Measurements from ENCODE around the gene CCDC28A.

The CCDC28A gene

DNA sequence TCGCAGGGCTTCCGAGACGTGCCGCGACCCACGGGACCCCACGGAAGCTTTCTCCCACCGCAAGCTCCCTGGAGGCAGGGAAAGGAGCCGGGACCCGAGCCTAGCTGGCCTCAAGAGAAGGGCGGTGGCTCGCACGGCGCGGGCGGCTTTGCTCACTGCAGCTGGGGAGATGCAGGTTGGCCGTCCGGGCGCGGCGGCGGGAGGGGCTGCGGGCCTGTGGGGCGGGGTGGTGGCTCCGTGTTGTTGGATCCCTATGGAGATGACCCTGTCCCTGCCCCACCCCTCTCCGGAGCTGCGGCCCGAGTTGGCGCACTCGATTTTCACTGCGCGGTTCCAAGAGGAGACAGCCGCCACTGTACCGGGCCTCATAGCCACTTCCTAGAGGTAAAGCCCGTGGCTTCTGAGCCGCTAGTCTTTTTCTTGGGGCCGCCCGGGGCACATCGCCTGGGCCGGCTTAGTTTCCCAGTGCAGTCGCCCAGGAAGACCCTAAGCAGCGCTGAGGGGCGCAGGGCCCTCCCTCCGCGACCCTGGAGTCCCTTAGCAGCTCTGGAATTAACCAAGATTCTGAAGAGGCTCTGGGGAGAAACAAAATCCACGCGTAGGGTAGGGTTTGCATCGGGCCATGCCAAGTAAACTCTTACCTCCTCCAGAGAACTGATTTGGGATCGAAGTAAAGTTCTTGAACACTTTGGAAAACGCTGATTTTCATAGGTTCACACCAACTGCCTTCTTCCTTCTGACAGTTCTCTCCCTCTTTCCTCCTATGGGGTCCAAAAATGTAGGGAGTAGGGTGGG lies 22.4 kb downstream of the CCDC28A start, which contains the start of gene ECT2L:
ECT2L (plus strand) TSS at position 279 of the 795 bp plus-strand sequence. CDS start 17,188 bp downstream, outside the sequence.
- peak in 1 of 4 experiments; percentile 27 for DNase-seq

DNA sequence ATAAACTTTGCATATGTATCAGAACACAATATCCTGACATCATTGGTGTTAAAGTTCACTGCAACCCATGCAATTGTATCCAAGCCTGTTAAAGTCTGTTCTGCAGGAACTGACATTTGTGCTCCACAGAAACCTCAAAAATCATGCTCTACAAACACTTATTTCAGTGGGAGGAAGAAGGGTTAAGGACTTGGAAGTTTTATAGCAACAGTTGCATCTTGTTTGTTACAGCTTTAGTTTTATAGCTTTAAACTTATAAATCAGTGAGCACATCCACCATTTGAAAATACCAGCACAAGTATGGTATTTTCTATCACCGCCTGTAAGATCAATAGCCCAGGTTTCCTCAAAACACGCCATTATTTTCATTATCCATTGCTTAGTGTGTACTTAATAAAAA lies 23.2 kb downstream of the CCDC28A start:
- no peak for DNase-seq

DNA sequence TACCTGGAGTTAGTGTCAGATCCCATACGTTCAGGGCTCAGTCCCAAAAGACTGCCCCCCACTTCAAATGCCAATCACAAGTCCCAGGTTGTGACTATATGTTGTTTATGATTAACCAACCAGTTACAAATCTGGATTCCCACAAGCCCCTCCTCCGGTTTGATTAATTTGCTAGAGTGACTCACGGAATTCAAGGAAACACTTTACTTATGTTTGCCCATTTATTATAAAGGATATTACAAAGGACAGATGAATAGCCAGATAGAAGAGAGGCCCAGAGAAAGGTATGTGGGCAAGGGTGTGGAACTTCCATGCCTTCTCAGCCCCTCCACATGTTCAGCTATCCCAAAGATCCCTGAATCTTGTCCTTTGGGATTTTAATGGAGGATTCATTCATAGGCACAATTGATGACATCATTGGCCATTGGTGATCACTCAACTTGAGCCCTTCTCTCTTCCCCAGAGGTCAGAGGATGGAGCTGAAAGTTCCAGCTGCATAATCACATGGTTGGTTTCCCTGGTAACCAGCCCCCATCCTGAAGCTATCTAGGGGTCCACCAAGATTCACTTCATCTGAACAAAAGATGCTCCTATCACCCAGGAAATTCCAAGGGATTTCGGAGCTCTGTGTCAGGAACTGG lies 24.4 kb downstream of the CCDC28A start:
- DNase-seq: no peak

DNA sequence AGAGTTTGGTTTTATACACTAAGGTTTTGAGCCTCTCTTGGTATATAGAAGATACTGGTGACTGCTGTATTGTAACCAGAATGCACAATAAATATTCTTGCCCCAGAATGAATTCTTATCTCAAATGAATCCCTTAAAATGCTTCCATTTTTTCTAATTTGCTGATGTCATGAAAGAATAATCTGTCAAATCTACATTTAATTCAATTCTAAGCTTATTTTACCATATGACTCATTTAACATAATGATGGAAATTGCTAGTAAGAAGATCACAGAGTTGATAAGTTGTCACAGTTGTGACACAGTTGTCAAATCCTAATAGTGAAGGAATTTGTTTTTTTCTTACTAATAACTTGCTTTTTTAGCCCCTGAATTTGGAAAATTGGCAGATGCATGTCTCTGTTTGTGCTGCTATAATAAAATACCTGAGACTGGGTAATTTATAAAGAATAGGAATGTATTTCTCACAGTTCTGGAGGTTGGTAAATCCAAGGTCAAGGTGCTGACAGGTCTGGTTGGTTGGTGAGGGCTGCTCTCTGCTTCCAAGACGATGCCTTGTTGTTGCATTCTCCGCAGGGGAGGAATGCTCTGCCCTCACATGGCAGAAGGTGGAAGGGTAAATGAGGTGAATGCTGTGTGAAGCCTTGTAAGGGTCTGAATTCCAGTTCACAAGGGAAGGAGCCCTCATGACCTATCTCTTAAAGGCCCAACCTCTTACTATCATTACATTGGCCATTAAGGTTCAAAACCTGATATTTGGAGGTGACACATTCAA lies 27.0 kb downstream of the CCDC28A start:
- no peak for DNase-seq

DNA sequence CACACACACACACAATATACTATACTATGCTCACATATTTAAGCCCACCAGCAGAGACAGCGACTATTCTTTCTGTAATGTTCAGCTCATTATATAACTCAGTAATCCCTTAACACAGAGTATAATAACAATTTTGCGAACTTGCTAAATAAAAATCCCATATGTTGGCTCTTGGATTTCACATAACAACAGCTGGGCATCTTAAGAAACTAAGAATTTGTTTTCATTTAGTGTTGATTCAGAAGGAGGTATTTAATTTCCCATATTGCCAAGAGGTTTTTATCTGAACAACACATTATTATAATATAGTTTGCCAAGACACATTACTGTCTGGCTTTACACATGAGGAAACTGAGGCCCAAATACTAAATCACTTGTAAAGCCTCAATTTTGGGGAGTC lies 29.8 kb downstream of the CCDC28A start:
- DNase-seq: no peak

DNA sequence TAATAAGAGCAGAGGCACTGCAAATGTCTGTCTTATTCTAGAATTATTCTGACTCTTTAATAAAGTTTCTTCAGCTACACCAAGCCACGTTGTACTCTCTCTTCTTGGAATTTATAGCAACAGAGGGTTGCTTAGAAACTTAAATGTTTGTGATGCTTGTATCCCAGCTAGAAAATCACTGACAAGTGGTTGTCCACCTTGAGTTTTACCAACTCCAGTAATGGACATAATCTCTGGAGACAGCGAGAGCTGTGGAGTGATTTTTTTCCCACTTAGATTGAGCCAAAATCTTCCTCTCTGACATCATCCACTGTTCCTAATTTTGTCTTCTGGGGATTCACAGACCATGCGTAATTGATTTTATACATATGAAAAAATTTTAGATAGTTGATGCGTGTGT lies 30.3 kb downstream of the CCDC28A start:
- no peak for DNase-seq

DNA sequence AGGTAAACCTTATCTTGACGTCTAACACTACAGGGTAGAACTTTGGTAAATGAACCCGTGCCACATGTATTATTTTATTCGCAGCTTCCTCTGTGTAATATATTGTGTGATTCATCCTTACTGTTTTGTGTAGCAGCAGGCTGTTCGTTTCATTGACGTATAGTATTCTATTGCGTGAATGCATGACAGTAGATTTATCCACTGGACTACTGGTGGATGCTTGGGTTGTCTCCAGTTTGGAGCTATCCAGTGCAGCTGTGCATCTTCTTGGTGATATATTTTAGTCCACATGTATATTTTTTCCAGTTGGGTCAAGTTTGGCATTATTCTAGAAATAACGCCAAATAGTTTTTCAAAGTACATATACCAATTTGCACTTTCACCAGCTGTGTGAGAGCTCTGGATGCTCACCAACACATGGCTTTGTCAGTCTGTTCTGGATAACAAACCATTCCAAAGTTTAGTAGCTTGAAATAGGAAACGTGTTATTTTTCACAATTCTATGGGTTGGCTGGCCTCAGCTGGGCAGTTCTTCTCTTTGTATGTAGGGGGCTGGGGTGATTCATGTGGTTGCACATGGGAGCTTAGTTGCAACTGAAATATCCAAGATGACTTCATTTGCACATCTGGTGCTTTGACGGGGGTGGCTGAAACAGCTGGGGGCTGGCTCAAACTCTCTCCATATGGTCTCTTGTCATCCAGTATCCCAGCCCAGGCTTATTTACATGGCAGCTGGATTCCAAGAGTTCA lies 31.6 kb downstream of the CCDC28A start:
- DNase-seq: peak; percentile 13 to 49 (median 34)

DNA sequence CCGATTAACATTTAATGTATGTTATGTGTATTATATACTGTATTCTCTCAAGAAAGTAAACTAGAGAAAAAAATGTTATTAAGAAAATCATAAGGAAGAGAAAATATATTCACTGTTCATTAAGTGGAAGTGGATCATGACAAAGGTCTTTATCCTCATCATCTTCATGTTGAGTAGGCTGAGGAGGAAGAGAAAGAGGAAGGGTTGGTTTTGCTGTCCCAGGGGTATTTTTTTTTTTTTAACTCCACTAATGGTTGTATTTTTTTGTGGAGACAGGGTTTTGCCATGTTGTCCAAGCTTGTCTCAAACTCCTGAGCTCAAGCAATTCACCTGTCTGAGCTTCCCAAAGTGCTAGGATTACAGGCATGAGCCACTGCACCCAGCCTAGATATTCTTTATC lies 33.3 kb downstream of the CCDC28A start:
- peak in 3 of 4 experiments; percentile 8 to 46 (median 32) for DNase-seq

DNA sequence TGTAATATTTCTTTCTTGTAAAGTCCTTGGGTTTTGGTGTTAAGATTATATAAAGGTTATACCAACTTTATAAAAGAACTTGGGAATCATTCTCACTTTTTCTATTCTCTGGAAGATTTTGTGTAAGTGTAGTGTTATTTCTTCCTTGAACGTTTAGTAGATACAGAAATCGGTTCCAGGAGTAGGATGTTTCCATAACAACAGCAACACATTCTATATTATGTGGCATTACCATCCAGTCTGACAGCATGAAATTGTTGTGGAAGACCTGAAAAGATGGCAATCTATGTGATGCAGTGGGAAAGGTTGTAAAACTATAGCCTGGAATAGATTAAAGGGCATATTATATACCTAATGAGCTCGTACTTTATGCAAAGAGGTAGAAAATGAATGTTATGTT lies 36.1 kb downstream of the CCDC28A start:
- DNase-seq: no peak

DNA sequence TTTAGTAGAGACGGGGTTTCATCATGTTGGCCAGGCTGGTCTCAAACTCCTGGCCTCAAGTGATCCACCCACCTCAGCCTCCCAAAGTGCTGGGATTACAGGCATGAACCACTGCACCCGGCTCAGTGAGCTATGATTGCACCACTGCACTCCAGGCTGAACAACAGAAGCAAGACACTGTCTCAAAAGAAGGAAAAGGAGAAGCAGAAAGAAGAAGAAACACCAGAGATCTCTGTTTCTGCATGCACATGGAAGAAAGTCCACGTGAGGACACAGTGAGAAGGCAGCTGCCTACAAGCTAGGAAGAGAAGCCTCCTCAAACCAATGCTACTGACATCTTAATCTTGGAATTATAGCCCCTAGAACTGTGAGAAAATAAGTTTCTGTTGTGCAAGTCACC lies 38.3 kb downstream of the CCDC28A start:
- peak; percentile 67 to 87 (median 80) for DNase-seq

DNA sequence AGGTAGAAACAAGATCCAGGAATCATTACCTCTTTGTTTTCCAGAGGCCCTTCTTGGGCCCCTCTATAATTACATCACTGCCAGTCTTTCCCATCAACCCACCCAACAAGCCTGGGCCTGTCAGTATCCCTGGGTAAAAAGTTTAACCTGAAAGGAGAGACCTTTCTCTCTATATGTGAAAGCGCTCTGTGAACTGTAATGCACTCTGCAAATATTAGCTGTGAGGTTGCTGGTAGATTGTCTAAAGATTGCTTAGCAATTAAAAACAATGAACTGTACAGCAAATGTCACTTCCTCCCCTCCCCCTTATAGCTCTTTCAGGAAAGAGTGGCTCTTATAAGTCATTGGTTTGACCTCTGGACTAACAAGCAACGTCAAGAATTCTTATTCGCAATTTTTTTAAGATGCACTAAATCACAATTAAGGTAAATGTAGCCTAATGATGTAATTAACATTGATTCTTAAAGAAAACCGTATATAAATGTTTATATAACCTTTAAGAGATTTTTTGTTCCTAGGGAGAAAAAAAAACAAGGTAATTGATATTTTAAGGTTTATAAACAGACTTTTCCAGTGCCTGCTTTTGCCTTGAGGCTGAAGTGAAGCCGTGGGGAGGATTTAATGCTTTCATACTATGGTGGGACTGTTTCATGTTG lies 40.7 kb downstream of the CCDC28A start:
- DNase-seq: no peak

DNA sequence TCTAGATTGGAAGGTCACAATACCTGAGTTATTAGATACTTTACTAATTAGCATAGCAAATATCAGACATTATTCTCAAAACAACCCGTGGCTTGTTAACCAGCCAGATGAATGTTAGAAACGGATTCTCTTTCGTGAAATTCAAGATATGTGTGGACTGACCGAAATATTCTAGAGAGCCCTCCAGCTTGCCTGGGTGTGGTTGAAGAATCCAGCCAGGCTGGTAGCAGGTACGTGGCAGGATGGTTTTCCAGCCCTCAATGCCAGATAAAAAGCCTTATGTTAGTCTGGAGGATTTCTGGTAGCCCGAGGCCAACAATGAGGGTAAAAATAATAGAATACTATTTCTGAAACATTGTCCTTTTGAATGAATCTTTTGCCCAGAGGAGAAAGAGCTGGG lies 41.7 kb downstream of the CCDC28A start:
- no peak for DNase-seq

DNA sequence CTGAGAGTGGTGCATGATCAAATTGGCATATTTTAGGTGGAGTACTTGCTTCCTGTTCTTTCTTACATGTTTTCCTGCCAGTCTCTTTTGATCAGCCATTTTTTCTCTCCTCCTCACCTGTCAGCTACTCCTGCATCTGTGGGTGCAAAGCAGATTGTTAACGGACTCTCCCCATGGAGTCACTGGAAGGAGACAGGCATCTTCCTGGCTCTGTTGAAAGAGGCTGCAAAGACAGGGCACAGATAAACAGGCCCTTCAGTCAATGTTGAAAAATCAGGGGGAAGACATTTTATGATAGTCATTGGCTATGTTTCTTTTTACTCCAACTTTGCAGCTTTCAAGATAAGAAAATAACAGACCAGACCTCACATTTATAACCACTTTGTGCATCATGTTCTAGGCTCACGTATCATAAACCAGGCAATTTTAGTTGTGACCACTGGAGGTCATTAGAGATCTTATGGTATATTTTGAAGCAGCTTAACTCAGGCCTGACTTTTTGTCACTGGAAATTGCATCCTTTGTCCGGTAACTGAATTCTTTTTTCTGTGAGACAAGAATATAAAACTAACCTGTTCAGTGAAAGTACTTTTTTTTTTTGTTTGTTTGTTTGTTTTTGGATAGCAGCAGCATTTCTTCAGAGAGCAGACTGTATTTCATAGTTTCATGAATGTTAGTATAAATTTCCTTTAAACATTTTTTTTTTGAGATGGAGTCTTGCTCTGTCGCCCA lies 42.4 kb downstream of the CCDC28A start:
- DNase-seq: peak; percentile 39 to 75 (median 60)

DNA sequence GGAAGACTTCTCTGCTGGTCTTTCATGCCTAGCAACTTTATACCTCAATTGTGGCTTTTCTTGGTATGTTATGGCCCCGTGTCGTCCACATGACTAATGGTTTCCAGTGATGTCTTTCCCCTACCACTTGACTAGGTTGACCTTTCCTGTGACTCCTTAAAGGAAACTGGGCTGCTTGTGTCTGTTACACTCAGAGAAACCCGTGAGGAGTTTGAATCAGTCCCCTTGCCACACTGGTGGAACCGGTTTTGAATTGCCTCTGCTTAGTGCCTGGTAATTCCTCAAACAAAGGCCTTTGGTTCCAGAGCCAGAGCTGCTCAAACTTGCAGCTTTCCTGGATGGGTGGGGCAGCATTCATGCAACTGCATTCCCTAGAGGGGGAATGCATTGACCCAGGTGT lies 44.2 kb downstream of the CCDC28A start:
- DNase-seq: peak in 1 of 4 experiments; percentile 22

DNA sequence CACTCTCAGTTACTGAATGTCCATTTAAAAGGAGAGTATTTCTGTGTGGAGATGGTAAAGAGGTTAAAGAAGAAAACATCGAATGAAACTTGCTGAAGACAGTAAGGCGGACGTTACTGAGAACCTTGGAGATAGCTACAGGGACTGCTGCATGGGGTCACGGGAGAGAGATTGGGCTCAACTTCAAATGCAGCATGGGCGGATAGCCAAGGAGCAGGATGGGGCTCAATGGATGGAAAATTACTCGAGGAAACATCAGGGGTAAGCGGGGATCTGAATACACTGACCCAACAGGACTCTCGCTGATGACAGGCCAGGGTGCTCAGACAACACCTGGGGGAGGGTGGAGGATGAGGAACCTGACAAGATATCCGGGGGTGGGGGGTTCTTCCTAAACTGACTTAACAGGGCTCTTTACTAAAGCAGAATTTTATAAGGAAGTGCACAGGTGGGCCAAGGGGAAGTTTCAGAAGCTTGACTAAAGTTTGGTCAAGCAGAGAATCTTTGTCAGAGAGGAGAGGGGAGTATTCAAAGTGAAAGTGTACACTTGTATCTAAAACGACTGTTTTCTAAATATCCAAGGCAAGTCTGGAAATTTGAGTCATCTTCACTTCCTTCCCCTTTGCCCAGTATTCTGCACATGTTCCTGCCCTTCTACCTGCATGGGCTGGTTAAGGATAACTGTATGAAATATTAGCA lies 45.1 kb downstream of the CCDC28A start:
- peak in 2 of 4 experiments; percentile 23 to 28 for DNase-seq

DNA sequence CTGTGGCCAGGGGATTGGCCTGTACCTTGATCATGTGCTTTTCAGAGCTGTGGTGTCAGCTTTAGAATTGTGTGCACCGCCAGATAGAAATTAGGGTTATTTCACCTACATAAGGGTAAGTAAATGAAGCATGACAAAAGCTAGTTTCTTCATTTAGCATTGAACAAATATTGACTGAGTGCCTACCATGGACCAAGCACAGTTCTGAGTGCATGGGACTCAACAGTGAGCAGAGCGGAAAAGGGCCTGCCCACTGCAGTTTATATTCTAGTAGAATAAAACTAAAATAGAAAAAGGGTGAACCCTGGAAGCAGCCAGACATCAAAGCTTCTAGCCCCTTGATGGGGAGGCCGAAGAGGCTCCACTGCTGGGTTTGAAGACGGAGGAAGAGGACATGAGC lies 48.0 kb downstream of the CCDC28A start:
- no peak for DNase-seq

DNA sequence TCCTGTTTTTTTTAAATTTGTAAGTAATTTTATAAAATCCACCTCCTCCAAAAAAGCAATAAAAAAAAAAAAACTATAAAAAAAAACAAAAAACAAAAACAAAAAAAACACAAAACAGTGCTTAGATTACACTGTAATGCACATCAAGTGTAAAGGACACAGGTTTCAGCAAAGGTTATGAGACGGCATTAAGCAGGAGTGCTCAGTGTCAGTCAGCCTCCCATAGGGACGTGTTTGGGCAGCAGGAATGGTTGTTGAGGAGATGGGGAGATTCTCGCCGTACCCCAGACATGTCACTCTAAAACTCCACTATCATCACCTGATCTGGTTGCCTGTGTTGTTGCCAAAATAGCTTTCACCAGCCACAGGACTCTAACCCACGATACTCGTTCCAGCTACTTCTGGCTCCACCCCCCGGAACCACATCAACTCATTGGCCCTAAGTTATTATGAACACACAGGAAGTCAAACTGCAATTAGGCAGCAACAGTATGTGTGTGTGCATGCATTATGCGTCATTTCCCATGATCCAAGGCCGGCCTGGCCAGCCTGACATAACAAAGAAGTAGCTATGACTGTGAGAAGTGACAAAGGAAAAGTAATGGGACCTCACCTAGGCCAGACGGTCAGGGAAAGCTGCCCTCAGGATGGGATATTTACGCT lies 51.0 kb downstream of the CCDC28A start:
- no peak for DNase-seq

DNA sequence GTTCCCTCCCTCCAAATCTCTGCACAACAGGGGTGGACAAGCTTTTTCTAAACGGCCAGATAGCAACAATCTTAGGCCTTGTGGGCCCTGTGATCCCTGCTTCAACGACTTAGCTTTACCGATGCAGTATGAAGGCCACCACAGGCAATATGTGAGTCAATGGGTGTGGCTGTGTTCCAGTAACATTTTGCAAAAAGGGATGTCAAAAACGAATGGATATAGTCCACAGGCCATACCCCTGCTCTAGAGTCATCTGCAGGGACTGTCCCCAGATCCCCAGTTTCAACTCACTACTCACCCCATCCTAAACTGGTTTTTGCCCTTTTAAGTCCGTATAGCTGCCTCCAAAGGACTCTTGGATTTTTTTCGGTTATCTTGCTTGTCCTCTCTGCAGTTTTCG lies 56.7 kb downstream of the CCDC28A start:
- no peak for DNase-seq

DNA sequence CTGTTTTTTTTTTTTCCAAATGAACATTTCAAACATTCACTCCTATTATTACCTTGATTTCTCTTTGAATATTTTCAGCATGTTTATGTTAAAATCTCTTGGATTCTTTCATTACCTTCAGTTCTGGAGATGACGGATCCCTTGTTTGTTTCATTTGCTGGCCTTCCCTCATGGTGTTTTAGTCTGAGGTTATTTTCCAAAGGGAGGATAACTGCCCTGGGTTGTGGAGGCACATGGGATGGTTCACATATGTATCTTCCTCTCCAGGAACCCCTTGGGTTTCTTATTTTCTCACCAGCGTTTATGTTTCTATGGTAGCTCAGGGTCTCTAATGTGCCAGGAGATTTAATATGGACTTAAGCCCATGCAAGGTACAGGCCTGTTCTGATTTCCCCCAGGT lies 58.6 kb downstream of the CCDC28A start:
- DNase-seq: no peak
